Eye (tissue), 1 donor: ENCODE measurements around the gene PLA2G6.
"Not testable (repeated sequence)": the region's sequence is repeated elsewhere in the genome, so short reads cannot be mapped to it uniquely, and the experiment has no call there.

Experiments used
- DNase-seq: peaks from one replicate; pipeline ENCODE4 v3.0.0-alpha.2; 2015

The PLA2G6 gene

DNA sequence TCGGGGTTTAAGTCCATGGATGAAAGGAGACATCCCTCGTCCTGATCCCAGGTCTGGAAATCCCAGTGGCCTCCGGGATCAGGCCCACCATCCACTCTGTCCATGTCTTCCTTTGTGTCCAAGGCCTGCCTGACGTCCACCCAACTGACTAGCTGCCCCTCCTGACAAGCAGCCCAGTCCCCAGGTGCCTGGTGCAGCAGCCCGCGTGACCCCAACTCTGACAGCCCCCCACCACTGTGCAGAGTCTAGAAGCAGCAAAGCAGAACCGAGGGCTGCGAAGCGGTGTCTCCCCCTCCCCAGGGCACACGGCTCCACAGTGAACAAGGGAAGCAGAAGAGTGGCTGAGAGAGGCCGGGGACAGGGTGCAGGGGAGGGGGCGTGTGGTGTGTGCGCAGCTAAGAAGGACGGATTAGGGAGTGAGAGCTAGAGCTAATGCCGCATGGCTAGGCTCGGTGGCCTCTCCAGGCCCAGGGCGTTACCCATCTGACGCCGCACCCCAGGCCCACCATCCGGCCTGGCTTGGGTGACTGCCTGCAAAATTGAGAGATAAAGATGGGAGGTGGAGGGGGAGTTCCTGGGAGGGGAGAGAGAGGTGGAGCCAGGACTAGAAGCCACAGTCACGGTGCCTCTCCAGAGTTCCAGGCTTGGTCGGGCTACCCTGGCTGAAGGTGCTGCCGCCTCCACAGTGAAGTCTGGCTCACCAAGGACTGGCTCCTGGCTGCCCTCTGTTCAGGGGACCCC is 54.5 kb downstream of the PLA2G6 start:
- peak; percentile 41 for DNase-seq

DNA sequence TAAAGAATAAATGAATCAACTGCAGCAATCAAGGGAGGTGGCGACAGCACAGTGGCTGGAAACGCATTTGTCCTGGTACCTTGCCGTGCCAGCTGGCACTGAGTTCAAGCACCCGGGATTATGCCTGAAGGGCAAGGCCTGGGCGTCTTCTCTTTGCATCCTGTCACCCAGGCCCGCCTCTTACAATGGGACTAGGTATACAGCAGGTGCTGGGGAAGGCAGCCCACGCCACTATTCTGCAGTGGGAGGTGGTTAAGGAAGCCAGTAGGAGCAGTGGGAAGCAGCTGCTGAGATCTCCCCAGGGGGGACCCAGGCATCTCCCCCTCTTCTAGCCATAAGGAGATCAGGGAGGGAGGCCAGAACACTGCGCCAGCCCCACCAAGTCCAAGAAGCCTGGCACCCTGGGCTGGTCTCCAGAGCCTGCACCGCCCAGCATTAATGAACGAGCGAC is 55.9 kb downstream of the PLA2G6 start:
- no peak for DNase-seq

DNA sequence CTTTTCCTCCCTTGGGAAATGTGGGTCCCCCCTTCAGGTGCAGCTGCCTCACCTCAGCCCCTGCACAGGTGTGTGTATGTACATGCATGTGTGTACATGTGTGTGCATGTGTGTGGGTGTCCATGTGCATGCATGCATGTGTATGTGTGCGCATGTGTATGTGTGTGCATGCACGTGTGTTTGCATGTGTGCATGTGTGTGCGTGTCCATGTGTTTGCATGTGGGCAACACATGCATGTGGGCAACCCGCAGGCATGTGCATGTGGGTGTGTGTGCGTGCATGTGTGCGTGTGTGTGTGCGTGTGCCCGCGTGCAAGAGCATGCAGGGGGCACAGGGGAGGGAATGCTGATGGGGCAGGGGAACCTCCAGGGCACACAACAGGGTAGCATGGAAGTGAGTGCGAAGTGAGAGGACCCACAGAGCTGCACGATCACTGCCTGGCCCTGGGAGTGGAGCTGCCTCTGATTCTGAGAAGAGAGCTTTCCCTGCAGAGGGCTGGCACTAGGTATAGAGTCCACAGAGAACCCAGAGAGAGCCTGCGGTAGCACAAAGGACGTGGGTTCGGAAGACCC is 56.5 kb downstream of the PLA2G6 start:
- no peak for DNase-seq

DNA sequence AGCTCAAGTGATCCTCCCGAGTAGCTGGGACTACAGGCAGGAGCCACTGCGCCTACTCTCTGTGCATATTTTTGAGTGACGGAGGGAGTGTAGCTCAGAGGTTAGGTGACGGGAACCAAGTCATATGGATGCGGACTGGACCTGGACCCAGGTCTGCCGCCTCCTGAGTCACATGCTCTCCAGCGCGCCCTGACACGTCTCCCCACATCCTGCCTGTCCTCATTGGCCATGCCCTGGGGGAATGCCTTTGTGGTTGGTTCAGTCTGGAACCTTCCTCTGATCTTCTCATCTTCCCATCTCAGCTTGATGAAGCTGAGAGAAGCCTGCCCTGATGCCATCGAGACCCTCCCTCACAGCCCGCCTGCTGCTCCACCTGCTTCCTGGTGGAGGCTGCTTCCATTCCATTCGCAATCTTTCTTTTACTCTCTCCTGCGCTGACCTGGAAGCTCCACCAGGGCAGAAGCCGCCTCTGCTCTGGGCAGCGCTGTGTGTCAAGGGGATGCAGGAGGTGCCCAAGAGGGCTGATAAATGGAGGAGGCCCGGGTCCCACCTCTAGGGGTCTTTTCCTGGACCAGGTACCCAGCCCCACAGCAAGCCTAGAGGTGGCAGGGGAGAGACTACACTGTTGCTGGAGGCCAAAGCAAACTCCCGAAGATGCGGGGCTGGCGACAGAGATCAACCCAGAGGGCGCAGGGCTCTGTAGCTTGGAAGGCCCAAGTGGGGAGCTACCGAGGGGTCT is 57.2 kb downstream of the PLA2G6 start:
- no peak for DNase-seq

DNA sequence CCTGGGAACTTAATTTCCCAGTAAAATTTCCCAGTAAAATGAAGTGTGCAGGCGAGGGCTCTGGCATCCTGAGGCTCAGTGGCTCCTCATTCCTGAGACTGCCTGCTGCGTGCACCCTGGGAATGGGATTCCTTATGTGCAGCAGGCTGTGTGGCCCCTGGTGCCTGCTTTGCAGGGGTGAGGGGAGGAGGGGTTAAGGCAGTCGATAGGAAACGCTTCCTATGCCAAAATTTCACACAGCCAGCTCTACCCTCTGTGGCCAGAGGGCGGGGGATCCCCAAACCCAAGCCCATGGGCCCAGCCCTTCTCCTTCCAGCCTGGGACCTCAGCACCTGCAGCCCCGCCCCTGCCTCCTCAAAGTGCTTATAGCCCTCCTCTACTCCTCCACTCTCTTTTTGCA is 59.0 kb downstream of the PLA2G6 start:
- DNase-seq, result no peak

DNA sequence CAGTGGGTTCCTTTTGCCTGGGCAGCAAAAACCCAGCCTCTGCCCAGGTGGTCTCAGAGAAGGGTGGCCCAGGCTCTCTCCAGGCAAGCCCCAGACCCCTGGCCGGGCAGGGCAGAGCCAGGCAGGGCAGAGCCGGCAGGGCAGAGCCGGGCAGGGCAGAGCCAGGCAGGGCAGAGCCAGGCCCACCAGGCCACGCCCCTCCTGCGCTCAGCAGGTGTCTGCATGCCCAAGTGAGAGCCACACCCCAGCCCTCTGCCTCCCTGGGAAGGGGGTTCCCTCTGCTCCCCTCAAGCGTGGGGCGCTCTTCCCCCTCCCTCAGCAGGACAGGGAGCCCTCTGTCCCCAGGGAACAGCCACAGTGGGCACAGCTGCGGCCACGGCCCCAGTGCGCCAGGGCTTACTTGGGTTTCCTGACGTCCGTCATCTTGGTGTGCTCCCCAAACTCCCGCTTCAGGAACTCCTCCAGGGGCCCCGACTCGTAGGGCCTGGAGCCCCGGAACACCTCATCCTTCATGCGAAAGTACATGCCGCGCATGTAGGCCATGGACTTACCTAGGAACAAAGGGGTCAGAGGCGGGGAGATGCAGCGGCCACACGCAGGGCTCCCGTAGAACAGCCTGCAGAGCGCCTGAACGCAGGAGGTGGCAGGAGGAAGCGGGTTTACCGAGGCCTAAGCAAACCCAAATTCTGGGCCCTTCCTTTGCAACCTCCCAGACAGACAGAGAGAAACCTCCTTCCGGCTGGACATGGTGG is 61.1 kb downstream of the PLA2G6 start:
- DNase-seq, result no peak

DNA sequence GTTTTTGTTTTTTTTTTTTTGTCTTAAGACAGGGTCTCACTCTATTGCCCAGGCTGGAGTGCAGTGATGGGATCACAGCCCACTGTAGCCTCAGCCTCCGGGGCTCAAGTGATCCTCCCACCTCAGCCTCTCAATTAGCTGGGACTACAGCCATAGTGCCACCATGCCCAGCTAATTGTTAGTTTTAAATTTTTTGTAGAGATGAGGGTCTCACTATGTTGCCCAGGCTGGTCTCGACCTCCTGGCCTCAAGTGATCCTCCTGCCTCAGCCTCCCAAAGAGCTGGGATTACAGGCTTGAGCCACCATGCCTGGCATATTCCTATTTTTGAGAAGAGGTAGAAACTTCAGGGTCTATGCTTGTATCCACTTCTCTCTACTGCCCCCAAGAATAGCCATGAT is 62.9 kb downstream of the PLA2G6 start:
- DNase-seq, result not testable (repeated sequence)

DNA sequence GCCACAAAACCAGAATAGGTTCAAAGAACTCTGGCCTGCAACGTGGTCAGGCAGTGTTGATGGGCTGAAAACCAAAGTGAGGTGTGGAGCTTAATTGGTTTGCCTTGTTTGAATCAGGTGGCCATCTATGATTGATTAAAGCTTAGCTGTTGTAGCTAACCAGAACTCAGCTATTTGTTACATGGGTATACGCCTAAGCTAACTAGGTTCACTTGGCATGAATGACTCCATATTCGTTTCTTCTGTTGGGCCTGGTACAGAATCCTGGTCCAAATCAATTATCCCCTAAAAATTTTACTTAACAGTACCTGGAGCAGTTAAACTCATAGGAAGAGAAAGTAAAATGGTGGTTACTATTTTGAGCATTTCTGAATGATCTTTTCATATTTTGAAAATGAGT is 63.4 kb downstream of the PLA2G6 start:
- no peak for DNase-seq

DNA sequence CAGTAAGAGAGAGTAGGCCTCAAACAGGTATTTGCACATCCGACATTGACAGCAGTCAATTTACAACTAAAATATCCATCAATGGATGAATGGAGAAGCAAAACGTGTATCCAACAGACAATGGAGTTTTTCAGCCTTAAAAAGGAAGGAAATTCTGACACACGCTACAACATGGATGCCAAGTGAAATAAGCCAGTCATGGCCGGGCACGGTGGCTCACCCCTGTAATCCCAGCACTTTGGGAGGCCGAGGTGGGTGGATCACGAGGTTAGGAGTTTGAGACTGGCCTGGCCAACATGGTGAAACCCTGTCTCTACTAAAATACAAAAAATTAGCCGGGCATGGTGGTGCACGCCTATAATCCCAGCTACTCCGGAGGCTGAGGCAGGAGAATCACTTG is 64.1 kb downstream of the PLA2G6 start:
- not testable (repeated sequence) for DNase-seq

DNA sequence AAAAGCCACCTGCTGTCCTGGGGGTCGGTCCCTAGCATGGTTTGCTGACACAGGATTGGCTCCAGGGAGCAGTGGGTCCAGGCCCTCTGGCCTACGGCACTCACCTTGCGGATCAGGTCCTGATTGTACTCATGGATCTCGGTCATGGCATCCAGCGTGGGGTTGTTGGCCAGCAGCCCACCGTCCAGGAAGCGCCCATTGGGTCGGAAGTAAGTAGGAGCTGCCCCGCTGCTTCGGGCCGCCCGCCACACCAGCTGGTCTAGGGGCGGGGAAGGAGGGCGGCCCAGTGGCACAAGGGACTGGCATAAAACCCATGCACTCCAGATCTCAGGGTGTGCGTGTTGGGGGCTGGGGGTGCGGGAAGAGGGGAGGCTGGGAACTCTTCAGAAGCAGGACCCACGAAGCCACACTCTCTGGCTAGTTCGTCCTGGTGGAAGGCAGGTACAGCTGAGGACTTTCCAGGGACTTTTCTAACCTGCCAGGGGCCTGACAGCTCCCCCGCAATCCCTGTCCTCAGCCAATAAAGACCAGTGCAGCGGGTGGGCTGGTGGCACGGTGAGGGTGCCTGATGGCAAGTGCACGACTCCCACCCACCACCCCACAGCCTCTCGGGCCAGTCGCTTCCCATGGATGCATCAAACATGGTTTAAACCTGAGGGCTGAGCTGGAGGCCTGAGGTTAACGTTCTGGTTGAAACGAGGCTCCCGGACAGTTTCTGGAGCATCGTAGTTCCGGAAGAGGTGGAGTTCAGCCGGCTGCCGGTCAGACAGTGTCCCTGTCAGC is 66.0 kb downstream of the PLA2G6 start:
- peak; percentile 9 for DNase-seq

DNA sequence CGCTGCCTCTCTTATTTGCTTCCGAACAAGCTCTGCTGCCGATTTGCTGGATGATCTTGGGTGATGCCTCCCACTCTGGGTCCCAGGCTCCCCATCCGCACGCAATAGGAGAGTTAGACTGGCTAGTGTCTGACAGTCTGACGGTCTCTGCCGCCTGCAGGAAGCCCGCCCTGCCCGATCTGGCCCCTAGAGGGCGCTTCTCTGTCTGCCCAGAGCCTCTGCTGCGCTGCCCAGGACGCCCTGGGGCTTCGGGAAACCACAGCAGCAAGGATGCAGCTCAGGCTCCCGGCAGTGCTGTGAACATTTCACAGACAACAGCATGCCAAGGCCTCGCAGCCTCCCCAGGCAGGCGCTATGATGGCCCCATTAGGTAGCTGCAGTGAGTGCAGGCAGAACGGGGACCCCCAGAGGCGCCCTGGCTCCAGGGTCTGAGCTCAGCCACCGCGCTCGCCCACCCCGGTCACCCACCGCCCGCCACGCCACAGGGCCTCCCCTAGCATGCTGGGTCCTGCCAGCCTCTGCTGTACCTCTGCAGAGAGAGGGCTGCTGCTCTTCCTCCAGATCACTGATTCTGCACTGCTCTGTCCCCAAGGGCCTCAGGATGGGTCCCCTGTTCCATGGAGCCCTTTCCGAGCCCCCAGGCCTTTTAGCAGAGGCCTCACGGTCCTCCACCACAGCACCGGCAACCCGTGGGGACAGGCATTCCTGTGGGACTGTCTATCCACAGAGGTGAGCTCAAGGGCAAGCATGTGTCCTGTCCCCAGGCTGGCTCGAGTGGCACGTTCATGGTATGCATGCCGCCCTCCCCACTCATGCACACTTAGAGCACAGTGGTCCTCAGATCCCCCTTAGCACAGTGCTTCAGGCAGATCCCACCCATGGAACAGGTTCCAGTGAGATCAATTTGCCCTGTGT is 66.9 kb downstream of the PLA2G6 start:
- peak; percentile 92 for DNase-seq

DNA sequence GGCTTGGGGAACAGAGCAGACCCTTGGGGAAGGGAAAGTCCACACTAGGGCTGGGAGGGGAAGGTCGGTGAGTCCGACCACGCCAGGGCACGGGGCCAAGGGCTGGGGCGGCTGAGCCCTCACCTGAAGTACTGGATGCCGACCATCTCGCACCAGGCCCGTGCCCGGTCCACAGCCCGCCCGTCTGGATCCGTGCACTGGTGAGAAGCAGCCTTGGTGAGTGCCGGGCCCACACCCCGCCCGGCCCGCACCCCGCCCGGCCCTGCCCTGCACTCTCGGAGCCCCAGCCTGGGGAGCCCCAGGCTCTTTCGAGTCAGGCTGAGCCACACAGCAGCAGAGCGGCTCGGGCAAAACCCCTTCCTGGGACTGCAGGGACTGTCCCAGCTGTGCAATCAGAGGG is 69.2 kb downstream of the PLA2G6 start:
- no peak for DNase-seq

DNA sequence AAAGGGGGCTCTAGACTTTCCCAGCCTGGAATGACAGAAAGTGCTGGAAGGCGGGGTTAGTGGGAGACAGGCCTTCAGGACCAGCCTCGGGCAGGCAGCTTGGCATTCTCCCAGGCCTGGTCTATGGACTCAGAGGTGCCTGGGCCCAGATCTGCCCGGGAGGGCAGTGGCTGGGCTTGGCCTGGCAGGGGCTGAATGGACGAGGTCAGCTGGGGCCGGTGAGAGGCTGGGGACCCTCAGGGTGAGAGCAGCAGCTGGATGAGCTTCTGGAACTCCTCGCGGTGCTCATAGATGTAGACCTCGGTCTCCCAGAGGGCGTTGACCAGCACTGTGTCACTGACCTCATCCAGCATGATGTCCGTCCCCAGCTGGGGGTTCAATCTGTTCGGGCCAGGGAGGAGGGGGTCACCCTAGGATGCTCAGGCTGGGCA is 69.7 kb downstream of the PLA2G6 start:
- DNase-seq, result no peak

DNA sequence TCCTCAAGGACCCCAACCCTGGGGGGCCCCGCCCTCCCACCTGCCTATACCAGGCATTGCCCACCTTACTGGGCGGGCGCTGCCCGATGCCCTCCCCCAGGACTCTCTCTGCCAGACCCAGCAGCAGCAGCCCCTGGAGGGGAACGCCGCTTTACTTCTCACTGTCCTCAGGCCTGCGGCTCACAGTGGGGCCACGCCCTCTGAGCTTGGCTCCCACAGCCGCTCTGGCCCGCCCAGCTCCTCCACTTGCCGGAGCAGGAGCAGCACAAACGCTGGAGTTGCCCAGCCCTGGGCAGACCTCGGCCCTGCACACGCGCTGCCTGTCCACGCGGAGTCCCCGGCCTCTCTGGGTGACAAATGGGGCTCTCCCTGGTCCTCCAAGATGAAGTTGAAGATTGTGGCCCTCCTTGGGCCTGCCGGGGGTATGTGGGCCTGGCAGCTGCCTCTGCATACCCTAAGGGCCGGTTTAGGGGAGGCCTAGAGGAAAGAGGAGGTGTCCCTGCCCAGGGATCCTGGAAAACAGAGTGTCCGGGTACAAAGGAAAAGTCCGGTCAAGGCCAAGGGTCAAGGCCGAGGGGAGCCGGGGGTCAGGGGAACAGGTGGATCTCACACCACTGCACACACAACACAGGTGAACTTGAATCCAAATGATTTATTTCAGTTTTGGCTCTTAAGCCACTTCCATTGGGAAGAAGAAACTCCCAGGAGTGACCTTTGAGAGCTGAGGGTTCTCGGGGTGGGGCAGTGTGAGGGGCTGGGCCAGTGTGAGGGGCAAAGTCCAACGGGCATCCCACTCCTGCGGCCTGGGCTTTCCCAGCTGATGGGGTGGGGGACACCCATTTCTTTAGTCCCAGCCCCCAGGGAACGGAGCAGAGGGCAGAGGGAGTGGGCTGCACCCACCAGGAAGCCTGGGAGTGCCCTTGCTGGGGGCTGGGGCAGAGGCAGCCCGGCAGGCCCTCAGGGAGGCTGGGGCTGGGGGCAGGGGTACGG is 70.5 kb downstream of the PLA2G6 start:
- no peak for DNase-seq

DNA sequence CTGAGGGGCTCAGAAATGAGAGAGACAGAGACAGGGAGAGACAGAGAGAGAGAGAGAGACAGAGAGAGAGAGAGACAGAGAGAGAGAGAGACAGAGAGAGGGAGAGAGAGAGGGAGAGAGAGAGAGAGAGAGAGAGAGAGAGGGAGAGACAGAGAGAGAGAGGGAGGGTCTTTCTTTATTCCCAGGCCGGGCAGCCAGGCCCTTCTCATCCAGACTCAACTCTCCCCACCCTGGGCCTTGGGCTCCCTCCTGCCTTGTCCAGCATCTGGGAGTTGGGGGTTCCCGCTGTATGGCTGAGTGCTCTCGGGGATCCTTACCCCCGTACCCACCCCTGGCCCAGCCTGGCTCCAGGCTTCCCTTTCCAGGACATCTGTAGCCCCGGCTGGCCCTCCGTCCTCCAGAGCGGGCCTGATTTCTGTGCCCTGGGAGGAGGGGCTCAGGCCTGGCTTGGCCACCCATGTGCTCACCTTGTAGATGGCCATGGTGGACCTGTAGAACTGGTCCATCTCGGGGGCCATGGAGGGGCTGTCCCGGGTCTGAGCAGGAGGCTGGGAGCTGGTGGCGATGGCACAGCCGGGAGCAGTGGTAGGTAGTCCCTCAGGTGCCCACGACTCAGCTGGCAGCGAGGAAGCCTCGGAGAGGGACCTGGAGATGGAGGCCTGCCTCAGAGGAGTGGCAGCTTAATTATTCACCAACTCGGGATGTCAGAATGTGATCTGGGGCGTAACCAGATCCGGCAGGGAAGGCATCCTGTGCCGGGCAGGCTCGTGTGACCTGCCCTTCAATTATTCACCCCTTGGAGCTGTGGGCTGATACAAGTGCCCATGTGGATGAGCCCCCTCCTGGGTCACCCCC is 71.4 kb downstream of the PLA2G6 start, which contains the start of gene BAIAP2L2:
BAIAP2L2 (minus strand) TSS at position 677 of the 855 bp plus-strand sequence; CDS start at position 518, 159 bp downstream.
- peak; percentile 15 for DNase-seq

DNA sequence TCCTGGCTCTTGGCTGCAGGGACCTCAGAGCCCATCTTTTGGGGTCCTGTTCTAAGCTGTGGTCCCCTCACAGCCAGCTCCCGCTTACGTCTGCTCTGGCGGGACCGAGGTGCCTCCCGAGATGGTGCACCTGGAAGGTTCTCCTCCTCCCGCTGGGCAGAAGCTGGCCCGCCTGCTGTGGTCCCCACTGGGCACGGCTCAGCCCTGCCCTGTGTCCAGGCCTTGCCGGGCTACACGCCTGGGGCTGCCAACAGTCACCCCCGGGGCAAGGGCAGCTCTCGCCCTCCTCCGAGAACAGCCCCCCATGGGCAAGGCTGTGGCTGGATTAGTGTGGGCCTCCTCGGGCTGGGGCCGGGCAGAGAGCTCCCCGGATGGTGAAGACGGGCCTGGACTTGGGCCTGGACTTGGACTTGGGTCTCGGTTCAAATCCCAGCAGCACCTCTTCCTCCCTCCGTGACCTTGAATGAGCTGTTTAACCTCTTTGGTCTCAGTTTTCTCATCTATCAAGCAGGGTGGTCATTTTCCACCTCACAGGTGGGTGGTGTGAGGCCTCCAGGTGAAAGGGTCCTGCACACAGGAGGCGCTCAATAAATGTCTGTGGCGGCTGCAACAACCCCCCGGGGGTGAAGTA is 72.1 kb downstream of the PLA2G6 start:
- DNase-seq, result peak; percentile 93

DNA sequence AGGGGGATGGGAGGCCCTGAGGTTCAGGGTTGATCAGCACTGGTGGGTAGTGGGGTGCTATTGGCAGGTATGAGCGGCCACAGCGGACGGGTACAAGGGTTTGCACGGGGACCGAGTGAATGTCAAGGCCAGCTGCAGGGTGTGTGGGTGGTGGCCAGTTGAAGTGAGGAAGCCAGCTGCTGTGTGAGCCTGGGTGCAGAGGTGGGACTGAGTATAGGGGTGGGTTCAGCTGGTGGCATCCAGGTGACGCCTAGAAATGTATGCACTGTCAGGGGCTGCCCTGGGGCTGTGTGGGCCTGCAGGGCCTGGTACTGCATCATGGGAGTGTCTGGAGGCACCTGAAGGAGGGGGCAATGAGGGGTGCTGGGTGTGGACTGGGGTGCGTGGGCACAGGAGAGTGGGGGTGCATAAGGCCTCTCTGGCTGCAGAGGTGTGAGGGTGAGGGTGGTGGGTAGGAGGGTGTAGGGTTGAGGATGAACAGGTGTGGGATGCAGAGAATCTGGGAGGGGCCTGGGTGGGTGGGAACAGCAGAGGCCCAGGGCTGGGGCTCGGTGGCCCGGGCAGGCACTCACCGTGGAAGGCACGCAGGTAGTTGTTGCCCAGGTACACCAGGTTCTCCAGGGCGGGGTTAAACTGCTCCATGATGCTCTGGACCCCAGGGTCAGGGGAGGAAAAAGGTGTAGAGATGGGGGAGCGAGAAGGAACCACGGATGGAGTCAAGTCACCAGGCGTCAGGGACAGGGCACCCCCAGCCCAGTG is 72.9 kb downstream of the PLA2G6 start:
- peak; percentile 24 for DNase-seq
